Left renal pelvis (tissue), 4 donors: ENCODE data around the gene SLC35F1. TPM values are rescaled to one million over a fixed set of nuclear protein-coding genes. Genes with fewer than 3 reads are reported as not detected.
"Not testable (repeated sequence)": the region's sequence is repeated elsewhere in the genome, so short reads cannot be mapped to it uniquely, and the experiment has no call there.

Source experiments
- DNase-seq, 4 donors: peaks; one replicate each; pipeline ENCODE4 v3.0.0-alpha.2; 2013; ENCODE audit warnings: low read depth in 4 of 4, low spot score in 3 of 4
- polyA plus RNA-seq, 4 donors: library from polyadenylated mRNA; unstranded; fragments of 120-200 nt; gene quantifications; one replicate each; pipeline ENCODE4 v1.2.1, GENCODE V29; 2013; ENCODE audit not compliant: insufficient read length in 4 of 4

The SLC35F1 gene
- polyA plus RNA-seq, 4 donors, result 2.4 to 3.9 (median 3.2) TPM

GRCh38 chr6:117989086-117989485, 82.0 kb downstream of the SLC35F1 start:
- DNase-seq, result no peak

- DNase-seq, result no peak
Measured at GRCh38 chr6:117990151-117990550, 83.1 kb downstream of the SLC35F1 start.

- DNase-seq, result no peak
Measured at GRCh38 chr6:117992856-117993255, 85.8 kb downstream of the SLC35F1 start.

GRCh38 chr6:118012944-118013343, 105.9 kb downstream of the SLC35F1 start:
- DNase-seq, result no peak

- DNase-seq, result no peak
Measured at GRCh38 chr6:118016532-118016931, 109.5 kb downstream of the SLC35F1 start.

GRCh38 chr6:118017301-118017848, 110.3 kb downstream of the SLC35F1 start:
- no peak for DNase-seq

- DNase-seq, result no peak
Measured at GRCh38 chr6:118023771-118024170, 116.7 kb downstream of the SLC35F1 start.

GRCh38 chr6:118029967-118030366, 122.9 kb downstream of the SLC35F1 start:
- DNase-seq, result no peak

- not testable (repeated sequence) for DNase-seq
Measured at GRCh38 chr6:118037479-118037878, 130.4 kb downstream of the SLC35F1 start.

GRCh38 chr6:118042855-118043254, 135.8 kb downstream of the SLC35F1 start:
- no peak for DNase-seq

- no peak for DNase-seq
Measured at GRCh38 chr6:118044275-118044674, 137.2 kb downstream of the SLC35F1 start.

- DNase-seq, result no peak
Measured at GRCh38 chr6:118054082-118054481, 147.0 kb downstream of the SLC35F1 start.

- no peak for DNase-seq
Measured at GRCh38 chr6:118061666-118062065, 154.6 kb downstream of the SLC35F1 start.

- no peak for DNase-seq
Measured at GRCh38 chr6:118080547-118080946, 173.5 kb downstream of the SLC35F1 start.

GRCh38 chr6:118083711-118084110, 176.6 kb downstream of the SLC35F1 start:
- DNase-seq, result no peak

GRCh38 chr6:118085665-118086064, 178.6 kb downstream of the SLC35F1 start:
- no peak for DNase-seq

- no peak for DNase-seq
Measured at GRCh38 chr6:118086159-118086558, 179.1 kb downstream of the SLC35F1 start.

GRCh38 chr6:118092086-118092485, 185.0 kb downstream of the SLC35F1 start:
- DNase-seq, result no peak

GRCh38 chr6:118097576-118097975, 190.5 kb downstream of the SLC35F1 start:
- no peak for DNase-seq

- no peak for DNase-seq
Measured at GRCh38 chr6:118100717-118101116, 193.7 kb downstream of the SLC35F1 start.

- no peak for DNase-seq
Measured at GRCh38 chr6:118101220-118101619, 194.2 kb downstream of the SLC35F1 start.

GRCh38 chr6:118101831-118102345, 194.8 kb downstream of the SLC35F1 start:
- DNase-seq, result no peak

GRCh38 chr6:118102401-118102800, 195.3 kb downstream of the SLC35F1 start:
- no peak for DNase-seq
